HCT116 (cell line): ENCODE results near the gene TP63. TPM values are rescaled to one million over a fixed set of nuclear protein-coding genes. Genes with fewer than 3 reads are reported as not detected.

ENCODE experiments used
- ATAC-seq: fragments of 200-7000 bp; cut with Tn5 transposase; 2 replicates; pipeline ENCODE4 v1.9.1; 2020; ENCODE audit warnings: mild to moderate bottlenecking, moderate library complexity
- BruUV-seq: library from RNA; stranded (reverse); fragments of 400-500 nt; replicated peaks from 2 replicates; lab custom pipeline; 2021; lab: Mats Ljungman, UMichigan
- CTCF ChIA-PET: fragments of 300-600 bp; sonication (Branson Sonifier 250); formaldehyde crosslinking; loops from one replicate; lab custom pipeline; 2021; ENCODE audit warnings: antibody characterized with exemption; lab: Charles Lee
- POLR2A ChIA-PET: fragments of 300-600, 350-600 bp; sonication (Branson Sonifier 250); formaldehyde crosslinking; loops from one replicate; lab custom pipeline; 2021; ENCODE audit warnings: antibody characterized with exemption; lab: Charles Lee
- RAD21 ChIA-PET, 2 experiments: fragments of 300-600 bp; sonication (Branson Sonifier 250); formaldehyde crosslinking; loops; one replicate each; lab custom pipeline; 2023; ENCODE audit warnings: low total read pairs in 2 of 2; ENCODE audit not compliant: uncharacterized antibody in 2 of 2, unreplicated experiment in 2 of 2, low non-redundant PET in 1 of 2; lab: Charles Lee
- DNase-seq: peaks from one replicate; pipeline ENCODE4 v3.0.0-alpha.2; 2010; ENCODE audit warnings: low read depth, low spot score
- H2AFZ ChIP-seq: fragments of 200-600 bp; shearing (Covaris generic), sonication (generic); 2 replicates; pipeline ENCODE4 v1.6.1; 2017; ENCODE audit warnings: low read depth, mixed run types, mixed read lengths, antibody characterized with exemption, low read length; ENCODE audit not compliant: poor library complexity, severe bottlenecking
- H3K27ac ChIP-seq: 2 replicates; pipeline ENCODE4 v1.5.1; 2012; ENCODE audit warnings: low read depth, low read length
- H3K27me3 ChIP-seq: fragments of 200-600 bp; sonication (generic); 2 replicates; pipeline ENCODE4 v1.6.1; 2016; ENCODE audit warnings: mixed run types, low read length, mixed read lengths; ENCODE audit not compliant: insufficient read depth
- H3K36me3 ChIP-seq, 2 experiments: fragments of 200-500 bp in 1 of 2; fragments of 200-600 bp in 1 of 2; sonication (Bioruptor generic) in 1 of 2; sonication (generic) in 1 of 2; 2 replicates each; pipeline versions ENCODE4 v1.5.1 to v1.6.1; 2014 to 2016; ENCODE audit warnings: low read length in 2 of 2, inconsistent platforms in 1 of 2, mixed read lengths in 1 of 2, mixed run types in 1 of 2; ENCODE audit not compliant: insufficient read depth in 2 of 2, control insufficient read depth in 1 of 2
- H3K4me1 ChIP-seq, 2 experiments: fragments of 200-600 bp in 1 of 2; sonication (generic) in 1 of 2; 2 replicates each; pipeline versions ENCODE4 v1.5.1 to v1.6.1; 2012 to 2017; ENCODE audit warnings: low read length in 2 of 2, inconsistent platforms in 1 of 2, mild to moderate bottlenecking in 1 of 2, mixed read lengths in 1 of 2, mixed run types in 1 of 2, moderate library complexity in 1 of 2; ENCODE audit not compliant: insufficient read depth in 2 of 2, control insufficient read depth in 1 of 2
- H3K4me2 ChIP-seq: fragments of 200-600 bp; sonication (generic); 2 replicates; pipeline ENCODE4 v1.6.1; 2017; ENCODE audit warnings: mixed run types, low read length, mixed read lengths
- H3K4me3 ChIP-seq, 2 experiments: fragments of 200-600 bp in 1 of 2; sonication (generic) in 1 of 2; replicated peaks in 1 of 2; 2 replicates each; pipeline ENCODE4 v1.5.1; 2011 to 2016; ENCODE audit warnings: low read length in 2 of 2, control low read depth in 1 of 2, low read depth in 1 of 2, mild to moderate bottlenecking in 1 of 2, mixed read lengths in 1 of 2, mixed run types in 1 of 2
- H3K79me2 ChIP-seq: fragments of 200-600 bp; sonication (generic); 2 replicates; pipeline ENCODE4 v1.6.1; 2017; ENCODE audit warnings: mild to moderate bottlenecking, mixed run types, low read length, moderate library complexity, mixed read lengths; ENCODE audit not compliant: insufficient read depth
- H3K9ac ChIP-seq: fragments of 200-600 bp; sonication (generic); 2 replicates; pipeline ENCODE4 v1.6.1; 2016; ENCODE audit warnings: low read length, mixed read lengths
- H3K9me2 ChIP-seq: fragments of 200-600 bp; sonication (generic), shearing (Covaris generic); 2 replicates; pipeline ENCODE4 v1.6.1; 2017; ENCODE audit warnings: mixed run types, mild to moderate bottlenecking, moderate library complexity; ENCODE audit not compliant: insufficient read depth
- H3K9me3 ChIP-seq, 2 experiments: fragments of 200-500 bp in 1 of 2; fragments of 200-600 bp in 1 of 2; sonication (Bioruptor generic) in 1 of 2; sonication (generic) in 1 of 2; 2 replicates each; pipeline ENCODE4 v1.6.1; 2014 to 2017; ENCODE audit warnings: low read length in 2 of 2, mixed read lengths in 2 of 2, inconsistent platforms in 1 of 2, low read depth in 1 of 2, mild to moderate bottlenecking in 1 of 2, mixed run types in 1 of 2, moderate library complexity in 1 of 2; ENCODE audit not compliant: control insufficient read depth in 1 of 2, insufficient read depth in 1 of 2
- H4K20me1 ChIP-seq: fragments of 200-600 bp; sonication (generic), shearing (Covaris generic); 2 replicates; pipeline ENCODE4 v1.6.1; 2017; ENCODE audit warnings: mixed run types, mild to moderate bottlenecking, moderate library complexity; ENCODE audit not compliant: insufficient read depth
- CBX3 ChIP-seq: IDR thresholded peaks from 2 replicates; pipeline ENCODE4 v1.6.1; 2012; ENCODE audit warnings: low read depth
- CEBPB ChIP-seq: IDR thresholded peaks from 2 replicates; pipeline ENCODE4 v1.6.1; 2012; ENCODE audit warnings: low read depth
- CTCF ChIP-seq, 3 experiments: fragments of 200-600 bp in 1 of 3; sonication (generic) in 1 of 3; IDR thresholded peaks in 2 of 3; conservative IDR thresholded peaks in 1 of 3; 2 replicates each; pipeline ENCODE4 v1.5.1; 2012 to 2017; ENCODE audit warnings: low read depth in 2 of 3, low read length in 2 of 3, antibody characterized with exemption in 1 of 3, borderline replicate concordance in 1 of 3, control low read depth in 1 of 3, mild to moderate bottlenecking in 1 of 3, mixed read lengths in 1 of 3, mixed run types in 1 of 3, moderate library complexity in 1 of 3; ENCODE audit not compliant: insufficient read depth in 1 of 3
- EGR1 ChIP-seq: IDR thresholded peaks from 2 replicates; pipeline ENCODE4 v1.6.1; 2012; ENCODE audit warnings: low read depth
- ELF1 ChIP-seq: IDR thresholded peaks from 2 replicates; pipeline ENCODE4 v1.6.1; 2012; ENCODE audit warnings: low read depth, borderline replicate concordance
- EZH2phosphoT487 ChIP-seq: fragments of 200-600 bp; IDR thresholded peaks from 2 replicates; pipeline ENCODE4 v1.6.1; 2018; ENCODE audit warnings: antibody characterized with exemption, borderline replicate concordance
- FOSL1 ChIP-seq: IDR thresholded peaks from 2 replicates; pipeline ENCODE4 v1.6.1; 2012; ENCODE audit warnings: low read depth
- MAX ChIP-seq: IDR thresholded peaks from 2 replicates; pipeline ENCODE4 v1.6.1; 2012
- POLR2A ChIP-seq: IDR thresholded peaks from 2 replicates; pipeline ENCODE4 v1.7.0; 2011; ENCODE audit warnings: borderline replicate concordance; ENCODE audit not compliant: insufficient read depth, insufficient read length; ENCODE audit errors: extremely low read depth
- RAD21 ChIP-seq: IDR thresholded peaks from 2 replicates; pipeline ENCODE4 v1.6.1; 2012; ENCODE audit warnings: low read depth, mild to moderate bottlenecking
- SIN3A ChIP-seq: IDR thresholded peaks from 2 replicates; pipeline ENCODE4 v1.6.1; 2012; ENCODE audit warnings: low read depth
- SP1 ChIP-seq: IDR thresholded peaks from 2 replicates; pipeline ENCODE4 v1.6.1; 2012; ENCODE audit warnings: low read depth
- SRF ChIP-seq: IDR thresholded peaks from 2 replicates; pipeline ENCODE4 v1.6.1; 2012; ENCODE audit warnings: low read depth
- TCF7L2 ChIP-seq: IDR thresholded peaks from 2 replicates; pipeline ENCODE4 v1.7.0; 2011; ENCODE audit warnings: borderline replicate concordance, inconsistent platforms; ENCODE audit not compliant: insufficient read depth, insufficient read length; ENCODE audit errors: extremely low read depth
- YY1 ChIP-seq: IDR thresholded peaks from 2 replicates; pipeline ENCODE4 v1.6.1; 2011; ENCODE audit warnings: low read length, low read depth, moderate library complexity, mild to moderate bottlenecking; ENCODE audit not compliant: insufficient replicate concordance; ENCODE audit errors: extremely low read depth
- ZBTB33 ChIP-seq: IDR thresholded peaks from 2 replicates; pipeline ENCODE4 v1.6.1; 2011; ENCODE audit warnings: mild to moderate bottlenecking, low read length, moderate library complexity; ENCODE audit not compliant: insufficient replicate concordance; ENCODE audit errors: extremely low read depth
- ZNF274 ChIP-seq: fragments of 200-500 bp; sonication (Bioruptor generic); IDR thresholded peaks from 2 replicates; pipeline ENCODE4 v1.6.1; 2014; ENCODE audit warnings: mild to moderate bottlenecking, low read depth, low read length, inconsistent platforms
- intact Hi-C: fragments of 100-400 bp; cut with micrococcal nuclease; formaldehyde crosslinking; loops from 2 replicates; pipeline ENCODE4 v1.10.0; 2022
- total RNA-seq: library from RNA; stranded (reverse); gene quantifications from one replicate; pipeline ENCODE4 v1.2.1, GENCODE V29; 2021; ENCODE audit not compliant: unreplicated experiment

Gene TP63
- total RNA-seq, 1 experiment from 2014 or later = not detected

- no peak for TF ChIP-seq ZBTB33
- no peak for TF ChIP-seq ELF1
- no peak for TF ChIP-seq SP1
- no peak for TF ChIP-seq EGR1
- no peak for TF ChIP-seq SIN3A
- TF ChIP-seq RAD21 = no peak
- TF ChIP-seq TCF7L2 = no peak
- TF ChIP-seq POLR2A = no peak
- no peak for TF ChIP-seq MAX
These were observed 229.1 kb downstream of the TP63 start (continued) for GRCh38 chr3:189860296-189860695.

GRCh38 chr3:189862385-189862998 is 231.3 kb downstream of the TP63 start:
- Histone ChIP-seq H3K9me2 (no peaks in the 10 kb centered on the region), H4K20me1 (no peaks in the 10 kb centered on the region), H3K79me2 (no peaks in the 10 kb centered on the region), H3K4me3 (no peak overlapping the region), H3K27ac (no peak overlapping the region), H3K4me2 (no peak overlapping the region), H3K9me3 (no peaks in the 10 kb centered on the region), H3K36me3 (no peaks in the 10 kb centered on the region), H3K9ac (no peak overlapping the region), H2AFZ (no peak overlapping the region), H3K4me1 (no peaks in the 10 kb centered on the region), H3K27me3 (no peaks in the 10 kb centered on the region)
- no peak for DNase-seq
- intact Hi-C loops = no loop called here
- RAD21 ChIA-PET = no interaction called here
- POLR2A ChIA-PET = no interaction called here
- CTCF ChIA-PET = no interaction called here
- no TSS peak for BruUV-seq
- ATAC-seq = no peak
- no peak for TF ChIP-seq ZBTB33
- no peak for TF ChIP-seq EZH2phosphoT487
- TF ChIP-seq FOSL1 = no peak
- no peak for TF ChIP-seq SP1
- no peak for TF ChIP-seq CEBPB
- TF ChIP-seq SIN3A = no peak
- TF ChIP-seq ZNF274 = no peak
- no peak for TF ChIP-seq CTCF (IDR thresholded peaks at IDR 0.05 in 2 of 3, conservative IDR thresholded peaks at IDR 0.05 in 1 of 3; ENCODE audit: borderline replicate concordance in 1 of 3, insufficient read depth in 1 of 3, low read depth in 2 of 3, low read length in 2 of 3)
- TF ChIP-seq POLR2A = no peak
- TF ChIP-seq RAD21 = no peak
- TF ChIP-seq YY1 = no peak
- TF ChIP-seq SRF = no peak
- TF ChIP-seq MAX = no peak
- no peak for TF ChIP-seq ELF1
- TF ChIP-seq CBX3 = no peak
